Ishikawa (cell line): ENCODE data around the gene VASN.

ENCODE experiments used
- CEBPB ChIP-seq: IDR thresholded peaks from 2 replicates; pipeline ENCODE4 v1.6.1; 2012
- FOXM1 ChIP-seq: IDR thresholded peaks from 2 replicates; pipeline ENCODE4 v1.6.1; 2012; ENCODE audit warnings: low read depth, borderline replicate concordance
- NFIC ChIP-seq: IDR thresholded peaks from 2 replicates; pipeline ENCODE4 v1.6.1; 2012
- REST ChIP-seq: IDR thresholded peaks from 2 replicates; pipeline ENCODE4 v1.6.1; 2012; ENCODE audit warnings: low read depth, mild to moderate bottlenecking
- TAF1 ChIP-seq: IDR thresholded peaks from 2 replicates; pipeline ENCODE4 v1.6.1; 2012; ENCODE audit warnings: low read depth, mild to moderate bottlenecking
- TEAD4 ChIP-seq: IDR thresholded peaks from 2 replicates; pipeline ENCODE4 v1.6.1; 2012
- ZBTB7A ChIP-seq: IDR thresholded peaks from 2 replicates; pipeline ENCODE4 v1.6.1; 2012; ENCODE audit warnings: low read depth
- TF ChIP-seq, protein P1 (sequence below): IDR thresholded peaks from 2 replicates; pipeline ENCODE4 v1.6.1; 2012

DNA sequence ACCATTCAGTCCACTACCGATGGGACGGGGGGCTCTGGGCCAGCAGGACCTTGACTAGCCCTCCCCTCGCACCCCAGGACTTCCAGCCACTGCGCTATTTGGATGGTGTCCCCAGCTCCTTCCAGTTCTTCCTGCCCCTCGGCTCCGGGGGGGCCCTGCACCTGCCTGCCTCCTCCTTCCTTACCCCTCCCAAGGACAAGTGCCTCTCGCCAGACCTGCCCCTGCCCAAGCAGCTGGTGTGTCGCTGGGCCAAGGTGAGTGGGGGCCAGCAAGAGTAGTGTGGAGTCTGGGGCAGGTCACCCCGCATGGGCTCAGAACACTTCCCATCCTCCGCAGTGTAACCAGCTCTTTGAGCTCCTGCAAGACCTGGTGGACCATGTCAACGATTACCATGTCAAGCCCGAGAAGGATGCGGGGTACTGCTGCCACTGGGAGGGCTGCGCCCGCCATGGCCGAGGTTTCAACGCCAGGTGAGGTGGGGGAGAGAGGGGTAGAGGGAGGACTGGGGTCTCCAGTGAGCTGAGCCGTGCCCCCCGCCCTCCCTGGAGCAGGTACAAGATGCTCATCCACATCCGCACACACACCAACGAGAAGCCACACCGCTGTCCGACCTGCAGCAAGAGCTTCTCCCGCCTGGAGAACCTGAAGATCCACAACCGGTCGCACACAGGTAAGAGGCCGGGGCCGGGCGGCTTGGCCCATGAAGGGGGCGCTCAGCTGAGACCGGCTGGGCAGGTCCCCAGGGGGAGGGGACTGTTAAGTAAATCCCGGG, 36.7 kb upstream of the VASN start:
- TF ChIP-seq REST (no peak), FOXM1 (no peak), TEAD4 (no peak), CEBPB (no peak), ZBTB7A (no peak), NFIC (no peak), TAF1 (no peak)
- TF ChIP-seq, protein P1, sequence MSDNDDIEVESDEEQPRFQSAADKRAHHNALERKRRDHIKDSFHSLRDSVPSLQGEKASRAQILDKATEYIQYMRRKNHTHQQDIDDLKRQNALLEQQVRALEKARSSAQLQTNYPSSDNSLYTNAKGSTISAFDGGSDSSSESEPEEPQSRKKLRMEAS = no peak
